H1 (cell line): ENCODE results near the gene ZFP36L2.

Experiments used
- HDAC6 ChIP-seq: IDR thresholded peaks from one replicate; pipeline ENCODE4 v1.7.1; 2012; ENCODE audit warnings: low read depth, mild to moderate bottlenecking, inconsistent platforms, low read length, moderate library complexity
- TF ChIP-seq, protein P1 (sequence below), 3 experiments: IDR thresholded peaks; 1 replicate in 2 of 3; 2 replicates in 1 of 3; pipeline versions ENCODE4 v1.5.1 to v1.6.1; 2011; ENCODE audit warnings: low read length in 3 of 3, mild to moderate bottlenecking in 3 of 3, inconsistent platforms in 2 of 3, low read depth in 1 of 3, moderate library complexity in 1 of 3; ENCODE audit not compliant: insufficient read depth in 1 of 3; ENCODE audit errors: control extremely low read depth in 1 of 3

DNA sequence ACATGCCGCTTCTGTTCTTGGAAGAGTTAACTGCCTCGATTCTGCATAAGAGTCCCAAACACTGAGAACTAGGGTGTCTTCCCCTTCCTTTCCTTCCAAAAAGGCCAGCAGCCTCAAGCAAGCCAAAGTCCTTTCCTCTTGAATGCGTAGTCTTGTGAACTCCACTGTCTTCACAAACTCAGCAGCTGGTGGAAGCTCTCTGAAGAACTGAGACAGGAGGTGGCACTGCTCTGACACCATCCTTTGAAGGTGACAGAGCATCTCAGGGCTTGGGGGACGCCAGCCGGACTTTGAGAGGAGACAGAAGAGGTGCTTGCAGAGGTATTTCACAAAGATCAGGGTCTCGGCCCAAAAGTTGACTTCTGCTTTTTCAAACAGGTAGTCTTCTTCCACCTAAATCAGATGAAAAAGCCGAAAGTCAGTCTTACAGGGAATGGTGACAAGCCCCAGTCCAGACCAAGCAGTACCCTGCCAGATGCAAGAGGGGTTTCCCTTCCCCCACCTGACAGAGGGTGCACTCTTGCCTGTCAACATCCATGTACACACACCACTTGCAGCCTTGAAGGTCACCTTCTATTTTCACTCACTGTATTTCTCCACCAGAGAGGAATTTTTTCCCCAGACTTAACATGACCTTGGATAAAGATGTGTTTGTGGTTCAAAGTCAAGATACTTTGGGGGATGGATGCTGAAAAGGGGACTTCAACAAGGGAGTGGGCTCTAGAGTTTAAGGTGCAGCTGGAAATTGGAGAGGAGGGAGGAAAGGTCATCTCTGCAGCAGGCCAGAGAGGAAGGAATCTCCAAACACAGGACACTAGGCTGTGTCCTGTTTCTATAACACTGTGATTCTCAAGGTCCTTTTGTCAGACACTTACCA is 4.8 kb upstream of the ZFP36L2 start:
- TF ChIP-seq, protein P1, sequence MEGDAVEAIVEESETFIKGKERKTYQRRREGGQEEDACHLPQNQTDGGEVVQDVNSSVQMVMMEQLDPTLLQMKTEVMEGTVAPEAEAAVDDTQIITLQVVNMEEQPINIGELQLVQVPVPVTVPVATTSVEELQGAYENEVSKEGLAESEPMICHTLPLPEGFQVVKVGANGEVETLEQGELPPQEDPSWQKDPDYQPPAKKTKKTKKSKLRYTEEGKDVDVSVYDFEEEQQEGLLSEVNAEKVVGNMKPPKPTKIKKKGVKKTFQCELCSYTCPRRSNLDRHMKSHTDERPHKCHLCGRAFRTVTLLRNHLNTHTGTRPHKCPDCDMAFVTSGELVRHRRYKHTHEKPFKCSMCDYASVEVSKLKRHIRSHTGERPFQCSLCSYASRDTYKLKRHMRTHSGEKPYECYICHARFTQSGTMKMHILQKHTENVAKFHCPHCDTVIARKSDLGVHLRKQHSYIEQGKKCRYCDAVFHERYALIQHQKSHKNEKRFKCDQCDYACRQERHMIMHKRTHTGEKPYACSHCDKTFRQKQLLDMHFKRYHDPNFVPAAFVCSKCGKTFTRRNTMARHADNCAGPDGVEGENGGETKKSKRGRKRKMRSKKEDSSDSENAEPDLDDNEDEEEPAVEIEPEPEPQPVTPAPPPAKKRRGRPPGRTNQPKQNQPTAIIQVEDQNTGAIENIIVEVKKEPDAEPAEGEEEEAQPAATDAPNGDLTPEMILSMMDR (IDR thresholded peaks at IDR 0.05; ENCODE audit: control extremely low read depth in 1 of 3, insufficient read depth in 1 of 3, low read depth in 1 of 3, low read length in 3 of 3) = no peak
- no peak for TF ChIP-seq HDAC6
